GM12878 (cell line): ENCODE measurements around the gene IPPK. TPM values are rescaled to one million over a fixed set of nuclear protein-coding genes. Genes with fewer than 3 reads are reported as not detected.

Experiments used
- ATAC-seq: fragments of 200-7000 bp; cut with Tn5 transposase; 3 replicates; pipeline ENCODE4 v1.9.1; 2020; ENCODE audit warnings: mild to moderate bottlenecking, moderate library complexity
- BruUV-seq: library from RNA; stranded (reverse); fragments of 400-500 nt; replicated peaks from 2 replicates; lab custom pipeline; 2021; lab: Mats Ljungman, UMichigan
- CTCF ChIA-PET: fragments of 300-600 bp; sonication (Branson Sonifier 250); formaldehyde crosslinking; extraction: SDS; loops from one replicate; lab custom pipeline; 2021; ENCODE audit warnings: inconsistent platforms; lab: Yijun Ruan, JAX
- POLR2A ChIA-PET: fragments of 350-600 bp; formaldehyde crosslinking; extraction: SDS; loops from one replicate; lab custom pipeline; 2021; ENCODE audit warnings: inconsistent platforms; lab: Charles Lee
- RAD21 ChIA-PET: fragments of 300-600 bp; sonication (Branson Sonifier 250); formaldehyde crosslinking; loops from one replicate; lab custom pipeline; 2023; ENCODE audit warnings: antibody characterized with exemption; ENCODE audit not compliant: unreplicated experiment; lab: Charles Lee
- SMC1A ChIA-PET: fragments of 300-600 bp; sonication (Branson Sonifier 250); formaldehyde crosslinking; loops from one replicate; lab custom pipeline; 2023; ENCODE audit not compliant: unreplicated experiment, uncharacterized antibody; lab: Charles Lee
- DNase-seq: peaks from one replicate; pipeline ENCODE4 v3.0.0-alpha.2; 2011; ENCODE audit warnings: low read depth, low spot score
- FAIRE-seq: peaks from 3 replicates; lab custom pipeline; 2011; peaks lifted over from hg19 to GRCh38; lab: Jason Lieb, UNC
- H2AFZ ChIP-seq: 2 replicates; pipeline ENCODE4 v1.6.0; 2011; ENCODE audit warnings: low read depth, low read length, control low read depth; ENCODE audit not compliant: control insufficient read depth
- H3K27ac ChIP-seq: 2 replicates; pipeline ENCODE4 v1.5.1; 2011; ENCODE audit warnings: control low read depth; ENCODE audit not compliant: control insufficient read depth, insufficient read depth
- H3K27me3 ChIP-seq, 2 experiments: replicated peaks in 1 of 2; 2 replicates each; pipeline versions ENCODE4 v1.6.0 to v1.6.1; 2011; ENCODE audit warnings: low read length in 1 of 2; ENCODE audit not compliant: control insufficient read depth in 2 of 2, insufficient read depth in 2 of 2
- H3K36me3 ChIP-seq, 2 experiments: 2 replicates each; pipeline ENCODE4 v1.5.1; 2011; ENCODE audit warnings: low read length in 1 of 2; ENCODE audit not compliant: control insufficient read depth in 2 of 2, insufficient read depth in 2 of 2
- H3K4me1 ChIP-seq: 2 replicates; pipeline ENCODE4 v1.6.1; 2011; ENCODE audit warnings: mild to moderate bottlenecking, low read length, moderate library complexity, mixed read lengths; ENCODE audit not compliant: control insufficient read depth, insufficient read depth
- H3K4me2 ChIP-seq: 2 replicates; pipeline ENCODE4 v1.6.0; 2011; ENCODE audit warnings: control low read depth; ENCODE audit not compliant: control insufficient read depth, insufficient read depth
- H3K4me3 ChIP-seq: fragments of 200-600 bp; sonication (generic); 2 replicates; pipeline ENCODE4 v1.5.1; 2016
- H3K79me2 ChIP-seq: 2 replicates; pipeline ENCODE4 v1.6.0; 2011; ENCODE audit warnings: low read length; ENCODE audit not compliant: control insufficient read depth, insufficient read depth
- H3K9ac ChIP-seq: 2 replicates; pipeline ENCODE4 v1.8.0; 2011; ENCODE audit warnings: low read length, control low read depth, mixed read lengths; ENCODE audit not compliant: control insufficient read depth, insufficient read depth
- H3K9me3 ChIP-seq: replicated peaks from 3 replicates; pipeline ENCODE4 v1.5.1; 2011; ENCODE audit warnings: mild to moderate bottlenecking, low read length; ENCODE audit not compliant: control insufficient read depth, insufficient read depth
- H4K20me1 ChIP-seq: 2 replicates; pipeline ENCODE4 v1.6.0; 2011; ENCODE audit not compliant: control insufficient read depth, insufficient read depth
- CHD1 ChIP-seq: IDR thresholded peaks from 2 replicates; pipeline ENCODE4 v1.6.1; 2012; ENCODE audit warnings: low read depth, low read length, improper control_type of control experiment
- MEF2B ChIP-seq: fragments of 450-650 bp; IDR thresholded peaks from 2 replicates; pipeline ENCODE4 v1.6.1; 2018; ENCODE audit warnings: mild to moderate bottlenecking, moderate library complexity; ENCODE audit not compliant: partially characterized antibody, poor library complexity, severe bottlenecking
- PAX5 ChIP-seq: IDR thresholded peaks from 2 replicates; pipeline ENCODE4 v1.6.1; 2011; ENCODE audit warnings: low read depth, low read length, borderline replicate concordance
- SMAD1 ChIP-seq: fragments of 450-650 bp; IDR thresholded peaks from 2 replicates; pipeline ENCODE4 v1.6.1; 2018; ENCODE audit warnings: mild to moderate bottlenecking, low read depth; ENCODE audit not compliant: partially characterized antibody
- STAT3 ChIP-seq: IDR thresholded peaks from 2 replicates; pipeline ENCODE4 v1.6.1; 2011; ENCODE audit warnings: low read depth, low read length, improper control_type of control experiment
- TCF12 ChIP-seq: IDR thresholded peaks from 2 replicates; pipeline ENCODE4 v1.6.1; 2011; ENCODE audit warnings: low read depth, mild to moderate bottlenecking, low read length
- WGBS: methylation state at CpG from one replicate; pipeline ENCODE4 v1.1.6; 2016; ENCODE audit warnings: low lambda C conversion rate; ENCODE audit not compliant: insufficient replicate concordance, insufficient coverage; ENCODE audit errors: missing lambda C conversion rate; 5-methylcytosine and 5-hydroxymethylcytosine counted together
- in situ Hi-C: fragments of 300-500 bp; cut with MboI; formaldehyde crosslinking; loops from 9 replicates; pipeline ENCODE4 v1.14.3; 2018; ENCODE audit warnings: mixed read lengths
- intact Hi-C: fragments of 100-400 bp; cut with micrococcal nuclease; formaldehyde crosslinking; loops from one replicate; pipeline ENCODE4 v1.14.2; 2022; ENCODE audit not compliant: unreplicated experiment
- polyA plus RNA-seq, 11 experiments: library from polyadenylated mRNA; depleted of rRNA in 4 of 11; unstranded in 6 of 11; stranded (reverse) in 5 of 11; fragments of >200 nt; fragmentation: Nextera tagmentation in 4 of 11; fragmentation: Illumina TruSeq in 1 of 11; extraction: Ambion mirVana in 4 of 11; extraction: Trizol in 1 of 11; gene quantifications; 1 replicate in 1 of 11; 2 replicates in 10 of 11; pipeline versions ENCODE4 v1.2.1 to v1.2.3, GENCODE V29; 2011 to 2016; ENCODE audit warnings: inconsistent platforms in 2 of 11, missing spikeins in 2 of 11, low read depth in 1 of 11
- total RNA-seq, 4 experiments: library from RNA; depleted of rRNA in 3 of 4; stranded (reverse); fragments of >200 nt in 3 of 4; fragmentation: Illumina TruSeq in 1 of 4; extraction: Trizol in 1 of 4; gene quantifications; 2 replicates each; pipeline versions ENCODE4 v1.2.1 to v1.2.3, GENCODE V29; 2013 to 2021

The IPPK gene
- total and polyA plus RNA-seq, 10 of the 15 experiments (the other 5 are each of a cell fraction or from before 2014, with no cell fraction given), result 2.1 to 22.1 (median 11.4) TPM

DNA sequence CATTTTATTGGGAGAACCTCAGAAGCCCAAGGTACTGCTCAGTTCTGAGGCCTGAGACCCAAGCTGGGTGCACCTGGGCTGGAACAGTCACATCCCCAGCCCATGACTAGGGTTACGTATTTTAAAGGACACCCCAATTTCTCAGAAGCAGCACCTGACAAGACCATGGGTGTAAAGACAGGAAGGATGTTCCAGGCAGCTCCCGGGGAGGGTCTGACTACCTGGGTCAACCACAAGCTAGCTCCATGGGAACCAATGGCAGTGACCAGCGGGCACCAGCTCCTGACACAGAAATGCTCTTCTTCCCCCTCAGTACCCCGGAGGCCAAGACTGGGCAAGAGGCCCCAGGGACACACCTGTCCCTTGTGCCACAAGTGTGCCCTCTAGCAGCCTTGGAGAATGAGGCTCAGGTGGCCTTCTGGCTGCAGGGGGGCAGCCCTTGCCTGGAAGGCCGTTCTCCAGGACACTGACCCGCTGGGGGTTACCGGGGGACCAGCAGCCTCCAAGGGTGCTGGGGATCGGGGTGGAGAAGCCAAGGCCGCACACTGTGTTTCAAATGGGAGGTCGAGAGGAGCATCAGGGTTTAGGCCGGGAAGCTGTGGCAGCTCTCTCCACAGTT, 52.6 kb downstream of the IPPK start (continued):
- TF ChIP-seq TCF12, result no peak
- TF ChIP-seq SMAD1, result no peak

DNA sequence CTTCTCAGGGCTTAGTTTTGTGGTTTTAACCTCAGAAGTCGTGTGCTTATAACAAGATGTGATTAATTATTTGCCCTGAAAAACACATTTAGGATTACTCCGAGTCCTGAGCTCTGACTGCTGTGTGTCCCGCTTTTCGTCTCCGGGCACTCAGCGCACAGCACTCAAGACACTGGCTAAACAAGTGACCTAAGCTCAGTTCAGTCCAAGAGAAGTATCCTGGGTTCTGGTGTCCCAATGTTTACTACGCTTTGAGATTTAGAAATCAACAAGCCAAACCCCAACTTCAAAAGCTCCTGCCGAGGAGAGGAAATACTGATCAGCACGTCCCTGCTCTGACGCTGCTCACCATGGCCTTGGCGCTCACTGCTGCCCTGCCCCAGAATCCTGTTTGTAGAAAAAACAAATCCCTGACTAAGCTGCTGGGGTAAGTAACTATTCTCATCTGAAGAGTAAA, 53.2 kb downstream of the IPPK start:
- FAIRE-seq (no peak), ATAC-seq (no peak), DNase-seq (no peak)
- Histone ChIP-seq H3K4me3 (no peak overlapping the region), H3K79me2 (no peaks in the 10 kb centered on the region), H3K4me2 (no peak overlapping the region), H2AFZ (no peak overlapping the region), H3K27me3 (no peaks in the 10 kb centered on the region), H3K27ac (no peak overlapping the region), H3K9me3 (no peaks in the 10 kb centered on the region), H4K20me1 (no peaks in the 10 kb centered on the region)
- POLR2A ChIA-PET, result no interaction called here
- SMC1A ChIA-PET, result no interaction called here
- WGBS, result 86% methylated on average over 11 of the region's 11 CpGs
- in situ Hi-C loops, result no loop called here
- intact Hi-C loops, result no loop called here
- TF ChIP-seq PAX5, result no peak
- TF ChIP-seq MEF2B, result no peak
- TF ChIP-seq CHD1, result no peak
- no peak for TF ChIP-seq STAT3
- TF ChIP-seq, all 136 proteins: peak for 0
- peaks cover 18 to 23% of the 10 kb centered on the region in 2 experiments for H3K36me3 ChIP-seq
- ChIA-PET CTCF (interaction anchor here (0.8 to 1.4 kb wide), 2 partner anchors 9 kb away, joined by 3 read pairs; no protein-coding TSS in a partner anchor), RAD21 (no interaction called here)
- H3K9ac ChIP-seq, result no peak overlapping the region
- BruUV-seq, result no TSS peak
- no peaks in the 10 kb centered on the region for H3K4me1 ChIP-seq
